T-cell (primary cell): Measurements from ENCODE around the gene RPTOR. TPM values are rescaled to one million over a fixed set of nuclear protein-coding genes. Genes with fewer than 3 reads are reported as not detected.

Experiments used
- ATAC-seq, 4 experiments: fragments of 200-7000 bp in 3 of 4; fragments of 150-1000 bp in 1 of 4; cut with Tn5 transposase; replicated peaks in 1 of 4; 1 replicate in 3 of 4; 2 replicates in 1 of 4; pipeline ENCODE4 v1.10.0; 2021; ENCODE audit warnings: moderate library complexity in 3 of 4, mild to moderate bottlenecking in 2 of 4, moderate number of reproducible peaks in 1 of 4
- CTCF ChIA-PET, 2 donors: fragments of 300-600 bp; sonication (Branson Sonifier 250); formaldehyde crosslinking; loops; one replicate each; lab custom pipeline; 2022; ENCODE audit warnings: antibody characterized with exemption in 2 of 2; lab: Charles Lee
- POLR2A ChIA-PET, 2 donors: fragments of 300-600 bp; sonication (Branson Sonifier 250); formaldehyde crosslinking; loops; one replicate each; lab custom pipeline; 2022; ENCODE audit warnings: antibody characterized with exemption in 2 of 2; lab: Charles Lee
- DNase-seq, 35 experiments: peaks; one replicate each; pipeline versions ENCODE4 v3.0.0 to v3.0.0-alpha.2; 2013 to 2023
- H3K27ac ChIP-seq: one replicate; pipeline ENCODE4 v1.5.1; 2013; ENCODE audit warnings: low read length
- H3K27me3 ChIP-seq, 2 experiments: replicated peaks in 1 of 2; 1 replicate in 1 of 2; 2 replicates in 1 of 2; pipeline versions ENCODE4 v1.6.1 to v1.7.0; 2013; ENCODE audit warnings: low read length in 1 of 2, mixed read lengths in 1 of 2; ENCODE audit not compliant: control insufficient read depth in 2 of 2, insufficient read depth in 2 of 2; ENCODE audit errors: extremely low read depth in 1 of 2
- H3K36me3 ChIP-seq, 2 donors: 1 replicate in 1 of 2; 2 replicates in 1 of 2; pipeline versions ENCODE4 v1.6.1 to v1.7.0; 2013; ENCODE audit warnings: low read length in 1 of 2; ENCODE audit not compliant: control insufficient read depth in 2 of 2, insufficient read depth in 1 of 2; ENCODE audit errors: extremely low read depth in 1 of 2
- H3K4me1 ChIP-seq, 2 experiments: 1 replicate in 1 of 2; 2 replicates in 1 of 2; pipeline versions ENCODE4 v1.6.1 to v1.7.0; 2013; ENCODE audit warnings: low read length in 2 of 2, mixed read lengths in 1 of 2; ENCODE audit not compliant: insufficient read depth in 2 of 2, control insufficient read depth in 1 of 2; ENCODE audit errors: extremely low read depth in 1 of 2
- H3K4me3 ChIP-seq, 2 donors: 1 replicate in 1 of 2; 2 replicates in 1 of 2; pipeline versions ENCODE4 v1.5.1 to v1.7.0; 2013; ENCODE audit warnings: mild to moderate bottlenecking in 2 of 2, low read length in 1 of 2, moderate library complexity in 1 of 2; ENCODE audit not compliant: control insufficient read depth in 1 of 2; ENCODE audit errors: extremely low read depth in 1 of 2
- H3K9me3 ChIP-seq: 2 replicates; pipeline ENCODE4 v1.7.0; 2013
- H3K27ac Mint-ChIP-seq, 2 donors: one replicate each; pipeline ENCODE4 v1.8.0; 2020 to 2021; ENCODE audit warnings: mild to moderate bottlenecking in 2 of 2, mixed read lengths in 2 of 2
- H3K27me3 Mint-ChIP-seq, 2 donors: one replicate each; pipeline ENCODE4 v1.8.0; 2021 to 2022; ENCODE audit warnings: mixed read lengths in 2 of 2
- H3K36me3 Mint-ChIP-seq: one replicate; pipeline ENCODE4 v1.8.0; 2021; ENCODE audit warnings: mixed read lengths
- H3K4me1 Mint-ChIP-seq, 3 donors: one replicate each; pipeline ENCODE4 v1.8.0; 2020 to 2022; ENCODE audit warnings: mixed read lengths in 3 of 3, mild to moderate bottlenecking in 1 of 3
- H3K4me3 Mint-ChIP-seq, 3 donors: one replicate each; pipeline ENCODE4 v1.8.0; 2020 to 2022; ENCODE audit warnings: mild to moderate bottlenecking in 3 of 3, mixed read lengths in 3 of 3, moderate library complexity in 3 of 3
- H3K9me3 Mint-ChIP-seq, 3 donors: one replicate each; pipeline ENCODE4 v1.8.0; 2020 to 2022; ENCODE audit warnings: mixed read lengths in 3 of 3
- WGBS: methylation state at CpG from one replicate; pipeline ENCODE4 v1.1.5; 2013; ENCODE audit warnings: missing lambda C conversion rate; ENCODE audit not compliant: insufficient coverage; 5-methylcytosine and 5-hydroxymethylcytosine counted together
- total RNA-seq, 35 experiments: library from RNA in 6 of 35; stranded (reverse) in 6 of 35; fragments of 120-200 nt in 1 of 35; gene quantifications; one replicate each; pipeline versions ENCODE4 v1.2.1 to v1.2.4 and lab custom pipeline; 2013 to 2026

Gene RPTOR
- total RNA-seq, 5 donors from 2014 or later (not counting 1 experiment from before 2014, with no cell fraction given), result 59.4 to 76.8 (median 71.4) TPM

DNA sequence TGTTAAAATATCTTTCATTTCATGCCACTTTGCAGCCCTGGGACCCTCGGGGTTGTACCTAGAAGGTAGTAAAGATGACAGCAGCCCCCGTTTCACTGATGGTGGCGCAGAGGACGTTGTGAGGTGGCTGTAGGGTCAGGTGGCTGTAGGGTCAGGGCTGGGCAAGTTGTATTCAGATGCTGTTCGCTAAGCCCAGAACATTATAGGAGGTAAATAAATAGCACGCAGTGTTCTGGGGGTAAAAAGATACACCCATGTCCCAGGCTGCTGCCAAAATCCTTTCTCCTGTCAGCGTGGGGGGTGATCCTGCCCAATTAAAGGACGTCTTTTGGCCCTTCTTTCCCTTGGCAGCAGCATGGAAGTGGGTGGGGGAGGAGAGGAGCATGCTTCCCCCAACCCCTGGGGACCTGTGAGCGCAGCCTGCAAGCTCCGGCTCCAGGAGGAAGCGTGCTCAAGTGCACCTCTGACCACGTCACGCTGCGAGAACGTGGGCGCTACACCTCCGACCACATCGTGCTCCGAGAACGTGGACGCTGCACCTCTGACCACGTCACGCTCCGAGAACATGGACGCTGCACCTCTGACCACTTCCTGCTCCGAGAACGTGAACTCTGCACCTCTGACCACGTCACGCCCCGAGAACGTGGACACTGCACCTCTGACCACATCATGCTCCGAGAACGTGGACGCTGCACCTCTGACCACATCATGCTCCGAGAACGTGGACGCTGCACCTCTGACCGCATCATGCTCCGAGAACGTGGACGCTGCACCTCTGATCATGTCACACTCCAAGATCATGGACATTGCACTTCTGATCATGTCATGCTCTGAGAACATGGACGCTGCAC, 182.1 kb downstream of the RPTOR start:
- Histone ChIP-seq H3K4me3 (no peak overlapping the region), H3K36me3 (no peaks in the 10 kb centered on the region), H3K27ac (no peak overlapping the region), H3K4me1 (peaks cover 14 to 29% of the 10 kb centered on the region in 2 experiments), H3K9me3 (no peaks in the 10 kb centered on the region), H3K27me3 (no peaks in the 10 kb centered on the region)
- ChIA-PET POLR2A (no interaction called here), CTCF (no interaction called here)
- peaks cover 21% of the 10 kb centered on the region for H3K36me3 Mint-ChIP-seq
- no peak overlapping the region for H3K4me3 Mint-ChIP-seq
- H3K4me1 Mint-ChIP-seq, result peaks cover 40 to 65% (median 50%) of the 10 kb centered on the region in 3 donors
- 89% methylated on average over 38 of the region's 42 CpGs for WGBS
- H3K27ac Mint-ChIP-seq, result no peak overlapping the region
- no peaks in the 10 kb centered on the region for H3K9me3 Mint-ChIP-seq
- no peaks in the 10 kb centered on the region for H3K27me3 Mint-ChIP-seq
- ATAC-seq, result no peak
- DNase-seq, result no peak

- peaks cover 21% of the 10 kb centered on the region for H3K36me3 Mint-ChIP-seq
- no peak overlapping the region for H3K27ac Mint-ChIP-seq
- ATAC-seq (no peak), DNase-seq (no peak)
- Histone ChIP-seq H3K9me3 (no peaks in the 10 kb centered on the region), H3K36me3 (no peaks in the 10 kb centered on the region), H3K27me3 (no peaks in the 10 kb centered on the region), H3K4me1 (peaks cover 20 to 27% of the 10 kb centered on the region in 2 experiments), H3K27ac (no peak overlapping the region), H3K4me3 (no peak overlapping the region)
- H3K4me1 Mint-ChIP-seq, result peaks cover 40 to 66% (median 47%) of the 10 kb centered on the region in 3 donors
- ChIA-PET POLR2A (no interaction called here), CTCF (no interaction called here)
- no peaks in the 10 kb centered on the region for H3K27me3 Mint-ChIP-seq
- H3K4me3 Mint-ChIP-seq, result no peak overlapping the region
- H3K9me3 Mint-ChIP-seq, result no peaks in the 10 kb centered on the region
- 98% methylated on average over 13 of the region's 13 CpGs for WGBS
These were observed 182.7 kb downstream of the RPTOR start for GRCh38 chr17:80727409-80727755.

- Mint-ChIP-seq H3K27me3 (no peaks in the 10 kb centered on the region), H3K36me3 (peaks cover 21% of the 10 kb centered on the region), H3K27ac (no peak overlapping the region), H3K4me3 (no peak overlapping the region), H3K9me3 (no peaks in the 10 kb centered on the region), H3K4me1 (peaks cover 33 to 58% (median 49%) of the 10 kb centered on the region in 3 donors)
- WGBS, result 95% methylated on average over 2 of the region's 7 CpGs
- peaks cover 0 to under 1% of the 10 kb centered on the region in 2 donors for H3K36me3 ChIP-seq
- CTCF ChIA-PET, result no interaction called here
- H3K9me3 ChIP-seq, result no peaks in the 10 kb centered on the region
- H3K4me3 ChIP-seq, result no peak overlapping the region
- DNase-seq, result no peak
- H3K27ac ChIP-seq, result no peak overlapping the region
- POLR2A ChIA-PET, result no interaction called here
- H3K4me1 ChIP-seq, result peaks cover 22% of the 10 kb centered on the region in 2 experiments
- no peaks in the 10 kb centered on the region for H3K27me3 ChIP-seq
- ATAC-seq, result no peak
These were observed 184.4 kb downstream of the RPTOR start for GRCh38 chr17:80729016-80729415.

DNA sequence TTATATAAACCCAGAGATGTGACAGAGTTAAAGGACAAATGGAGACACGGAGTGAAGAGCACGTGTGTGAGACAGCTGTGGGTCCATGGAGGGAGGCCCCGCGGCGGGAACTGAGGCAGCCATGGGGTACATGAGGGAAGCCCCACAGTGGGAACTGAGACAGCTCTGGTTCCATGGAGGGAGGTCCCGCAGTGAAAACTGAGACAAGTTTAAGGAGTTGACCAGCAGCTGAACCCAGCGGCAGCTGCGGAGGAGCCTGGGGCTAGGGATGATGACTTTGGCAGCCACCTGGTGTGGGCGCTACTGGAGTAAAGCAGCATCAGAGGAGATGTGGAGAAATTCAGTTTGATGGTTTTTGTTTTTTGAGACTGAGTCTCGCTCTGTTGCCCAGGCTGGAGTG, 185.1 kb downstream of the RPTOR start:
- Histone ChIP-seq H3K27me3 (no peaks in the 10 kb centered on the region), H3K9me3 (no peaks in the 10 kb centered on the region), H3K4me1 (peaks cover 22% of the 10 kb centered on the region in 2 experiments), H3K27ac (no peak overlapping the region), H3K4me3 (no peak overlapping the region), H3K36me3 (peaks cover 0 to 4% of the 10 kb centered on the region in 2 donors)
- Mint-ChIP-seq H3K4me3 (peak overlapping the region in 1 of 3 donors; percentile 61), H3K36me3 (peaks cover 27% of the 10 kb centered on the region), H3K27me3 (no peaks in the 10 kb centered on the region), H3K9me3 (no peaks in the 10 kb centered on the region), H3K27ac (peak overlapping the region; percentile 35 to 72), H3K4me1 (peaks cover 31 to 59% (median 54%) of the 10 kb centered on the region in 3 donors)
- DNase-seq (no peak), ATAC-seq (no peak)
- ChIA-PET POLR2A (interaction anchor here in 1 of 2 donors (0.6 kb wide), 1 partner anchor 512 kb away, joined by 3 read pairs; no protein-coding TSS in a partner anchor), CTCF (interaction anchor here in 1 of 2 donors (0.5 kb wide), 1 partner anchor 1290 kb away, joined by 3 read pairs; no protein-coding TSS in a partner anchor)
- WGBS, result 96% methylated on average over 4 of the region's 10 CpGs

DNA sequence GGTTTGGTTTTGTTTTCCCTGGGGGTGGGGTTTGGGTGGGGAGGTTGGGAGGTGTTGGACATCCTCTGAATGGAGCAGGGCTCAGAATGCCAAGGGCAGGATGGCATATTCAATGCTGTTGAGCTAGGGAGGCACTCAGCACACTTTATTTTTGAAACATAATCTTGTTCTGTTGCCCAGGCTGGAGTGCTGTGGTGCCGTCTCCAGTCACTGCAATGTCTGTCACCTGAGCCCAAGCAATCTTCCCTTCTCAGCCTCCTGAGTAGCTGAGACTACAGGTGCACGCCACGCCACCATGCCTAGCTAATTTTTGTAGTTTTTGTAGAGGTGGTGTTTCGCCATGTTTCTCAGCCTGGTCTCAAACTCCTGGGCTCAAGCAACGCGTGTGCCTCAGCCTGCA, 186.1 kb downstream of the RPTOR start:
- Mint-ChIP-seq H3K36me3 (peaks cover 27% of the 10 kb centered on the region), H3K9me3 (no peaks in the 10 kb centered on the region), H3K27ac (peak overlapping the region; percentile 95 to 97), H3K27me3 (no peaks in the 10 kb centered on the region), H3K4me1 (peaks cover 28 to 55% (median 49%) of the 10 kb centered on the region in 3 donors), H3K4me3 (peak overlapping the region; percentile 66 to 68 (median 67))
- ChIA-PET CTCF (no interaction called here), POLR2A (interaction anchor here in 1 of 2 donors (0.7 kb wide), 2 partner anchors 11 to 1211 kb away, joined by 3 to 4 read pairs; no protein-coding TSS in a partner anchor)
- ATAC-seq, result peak in 3 of 4 experiments; percentile 23 to 29 (median 24)
- H3K36me3 ChIP-seq, result peaks cover 0 to 4% of the 10 kb centered on the region in 2 donors
- peaks cover 22% of the 10 kb centered on the region in 2 experiments for H3K4me1 ChIP-seq
- no CpG with 5 or more reads among the region's 6 CpGs for WGBS
- peak overlapping the region; percentile 73 for H3K27ac ChIP-seq
- DNase-seq, result no peak
- no peaks in the 10 kb centered on the region for H3K27me3 ChIP-seq
- H3K4me3 ChIP-seq, result peak overlapping the region in 1 of 2 donors; percentile 17
- no peaks in the 10 kb centered on the region for H3K9me3 ChIP-seq

GRCh38 chr17:80731323-80731722, 186.7 kb downstream of the RPTOR start:
- Histone ChIP-seq H3K27me3 (no peaks in the 10 kb centered on the region), H3K4me3 (peak overlapping the region; percentile 2 to 17), H3K9me3 (no peaks in the 10 kb centered on the region), H3K36me3 (peaks cover 0 to 4% of the 10 kb centered on the region in 2 donors), H3K27ac (peak overlapping the region; percentile 73), H3K4me1 (peaks cover 22% of the 10 kb centered on the region in 2 experiments)
- DNase-seq (peak in 2 of 35 experiments; percentile 12 to 61), ATAC-seq (peak; percentile 46 to 80 (median 58))
- peaks cover 28 to 56% (median 49%) of the 10 kb centered on the region in 3 donors for H3K4me1 Mint-ChIP-seq
- ChIA-PET POLR2A (interaction anchor here in 1 of 2 donors (0.7 kb wide), 3 partner anchors 11 to 1211 kb away, joined by 3 to 4 read pairs (median 3); no protein-coding TSS in a partner anchor), CTCF (no interaction called here)
- H3K9me3 Mint-ChIP-seq, result no peaks in the 10 kb centered on the region
- H3K4me3 Mint-ChIP-seq, result peak overlapping the region; percentile 66 to 68 (median 67)
- 0% methylated on average over 1 of the region's 7 CpGs for WGBS
- H3K27ac Mint-ChIP-seq, result peak overlapping the region; percentile 95 to 97
- peaks cover 30% of the 10 kb centered on the region for H3K36me3 Mint-ChIP-seq
- no peaks in the 10 kb centered on the region for H3K27me3 Mint-ChIP-seq
